Measurements from ENCODE around the gene RALA. TPM values are rescaled to one million over a fixed set of nuclear protein-coding genes. Genes with fewer than 3 reads are reported as not detected.

RALA gene
- total RNA-seq, 2 experiments from 2014 or later: 29.1 to 31.1 TPM

GRCh38 chr7:39609113-39609934 is 14.0 kb upstream of the RALA start:
- POLR2A ChIA-PET: no interaction called here
- CTCF ChIA-PET: interaction anchor here (1.4 to 1.5 kb wide), 2 partner anchors 14 to 31 kb away, joined by 3 read pairs; partner anchors contain the start of gene RALA

GRCh38 chr7:39609935-39610263 is 13.5 kb upstream of the RALA start:
- ChIA-PET CTCF (interaction anchor here (1.4 to 1.5 kb wide), 2 partner anchors 13 to 32 kb away, joined by 3 read pairs; partner anchors contain the start of gene RALA), POLR2A (no interaction called here)

- ChIA-PET POLR2A (no interaction called here), CTCF (no interaction called here)
These were observed 9.8 kb upstream of the RALA start for GRCh38 chr7:39613577-39613976.

GRCh38 chr7:39614299-39614698 is 9.1 kb upstream of the RALA start:
- ChIA-PET POLR2A (no interaction called here), CTCF (no interaction called here)

GRCh38 chr7:39615350-39615975 is 7.9 kb upstream of the RALA start:
- POLR2A ChIA-PET: no interaction called here
- CTCF ChIA-PET: no interaction called here

GRCh38 chr7:39616138-39616537 is 7.2 kb upstream of the RALA start:
- ChIA-PET POLR2A (no interaction called here), CTCF (no interaction called here)

GRCh38 chr7:39617005-39617404 is 6.4 kb upstream of the RALA start:
- CTCF ChIA-PET: interaction anchor here (0.7 kb wide), 1 partner anchor 37 kb away, joined by 5 read pairs; no protein-coding TSS in a partner anchor

GRCh38 chr7:39618868-39619267 is 4.5 kb upstream of the RALA start:
- ChIA-PET POLR2A (no interaction called here), CTCF (no interaction called here)

More at GRCh38 chr7:39617005-39617404, 6.4 kb upstream of the RALA start:
- POLR2A ChIA-PET: no interaction called here

GRCh38 chr7:39620486-39620885 is 2.9 kb upstream of the RALA start:
- POLR2A ChIA-PET: no interaction called here
- CTCF ChIA-PET: interaction anchor here (1.1 kb wide), 2 partner anchors 9 to 121 kb away, joined by 3 read pairs; no protein-coding TSS in a partner anchor

GRCh38 chr7:39621261-39621660 is 2.1 kb upstream of the RALA start:
- ChIA-PET CTCF (interaction anchor here (1.1 kb wide), 2 partner anchors 10 to 121 kb away, joined by 3 read pairs; no protein-coding TSS in a partner anchor), POLR2A (interaction anchor here (0.6 kb wide), 1 partner anchor 50 kb away, joined by 4 read pairs; no protein-coding TSS in a partner anchor)

- POLR2A ChIA-PET: interaction anchor here (0.6 kb wide), 1 partner anchor 51 kb away, joined by 4 read pairs; no protein-coding TSS in a partner anchor
- CTCF ChIA-PET: interaction anchor here (1.0 to 1.9 kb wide), 3 partner anchors 42 to 120 kb away, joined by 3 to 6 read pairs (median 3); no protein-coding TSS in a partner anchor
These were observed 1.5 kb upstream of the RALA start for GRCh38 chr7:39621784-39622411.

GRCh38 chr7:39622609-39623008 is 763 bp upstream of the RALA start:
- ChIA-PET CTCF (interaction anchor here (0.7 to 1.9 kb wide), 4 partner anchors 13 to 108 kb away, joined by 3 to 6 read pairs (median 4); no protein-coding TSS in a partner anchor), POLR2A (interaction anchor here (1.1 to 2.3 kb wide), 3 partner anchors 15 to 110 kb away, joined by 3 to 8 read pairs (median 3); no protein-coding TSS in a partner anchor)

- POLR2A ChIA-PET: interaction anchor here (0.7 to 2.3 kb wide), 5 partner anchors 14 to 109 kb away, joined by 3 to 8 read pairs (median 3); no protein-coding TSS in a partner anchor
- CTCF ChIA-PET: interaction anchor here (0.6 to 1.9 kb wide), 5 partner anchors 34 to 504 kb away, joined by 3 to 7 read pairs (median 6); no protein-coding TSS in a partner anchor
These were observed 515 bp downstream of the RALA start for GRCh38 chr7:39623732-39624441.

- POLR2A ChIA-PET: interaction anchor here (0.5 to 2.3 kb wide), 6 partner anchors 20 to 327 kb away, joined by 3 to 8 read pairs (median 4); no protein-coding TSS in a partner anchor
- CTCF ChIA-PET: interaction anchor here (0.7 to 1.2 kb wide), 2 partner anchors 34 to 44 kb away, joined by 3 to 7 read pairs; no protein-coding TSS in a partner anchor
These were observed 1.1 kb downstream of the RALA start for GRCh38 chr7:39624442-39624807.

GRCh38 chr7:39624935-39625694 is 1.7 kb downstream of the RALA start:
- CTCF ChIA-PET: interaction anchor here (1.2 kb wide), 1 partner anchor 44 kb away, joined by 7 read pairs; no protein-coding TSS in a partner anchor
- POLR2A ChIA-PET: interaction anchor here (0.5 to 2.3 kb wide), 6 partner anchors 19 to 327 kb away, joined by 3 to 8 read pairs (median 4); no protein-coding TSS in a partner anchor

GRCh38 chr7:39631736-39632308 is 8.4 kb downstream of the RALA start:
- CTCF ChIA-PET: no interaction called here
- POLR2A ChIA-PET: no interaction called here

GRCh38 chr7:39633563-39634477 is 10.4 kb downstream of the RALA start:
- ChIA-PET POLR2A (no interaction called here), CTCF (no interaction called here)

Measured in activated CD8-positive, alpha-beta memory T cell treated with anti-CD3 and anti-CD28 coated beads for 36 hours (primary cell).